ENCODE results near the gene FAF1. TPM values are rescaled to one million over a fixed set of nuclear protein-coding genes. Genes with fewer than 3 reads are reported as not detected.

FAF1 gene
- total RNA-seq, 1 experiment from 2014 or later, result 114 TPM

DNA sequence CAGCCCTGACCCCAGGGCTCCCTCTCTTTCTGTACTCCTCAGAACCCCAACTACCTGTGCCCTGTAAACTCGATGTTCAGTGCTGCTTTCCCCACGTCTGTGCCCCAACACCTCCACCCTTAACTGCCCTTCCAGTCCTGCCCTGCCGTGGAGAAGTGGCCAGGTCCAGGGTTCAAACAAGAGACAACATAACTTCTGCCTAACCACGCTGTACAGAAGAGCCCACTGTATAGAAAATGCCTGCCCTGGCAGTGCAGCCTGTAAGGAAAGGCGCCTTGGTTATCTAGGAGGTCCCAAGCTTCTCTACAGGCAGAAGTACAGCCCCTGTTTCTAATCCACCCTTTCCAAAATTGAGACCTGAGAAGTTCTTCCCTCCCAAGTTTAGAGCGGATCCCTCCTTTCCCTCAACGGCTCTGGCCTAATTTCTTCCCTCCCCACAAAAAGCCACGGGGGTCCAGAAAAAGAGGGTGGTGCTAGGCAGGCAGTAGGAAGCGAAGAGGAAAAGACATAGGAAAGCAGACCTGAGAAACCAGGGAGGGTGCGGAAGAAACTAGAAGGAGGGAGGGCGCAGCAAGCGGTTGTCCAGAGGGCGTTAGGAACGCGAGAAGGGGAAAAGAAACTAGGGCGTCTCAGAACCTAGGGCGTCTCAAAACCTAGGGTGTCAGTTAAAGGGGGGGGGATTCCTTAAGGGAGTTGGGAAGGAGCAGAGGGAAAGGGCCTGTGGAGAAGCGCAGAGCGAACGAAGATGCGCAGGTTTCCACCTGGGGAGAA lies 540.0 kb downstream of the FAF1 start:
- no peak for DNase-seq (ENCODE audit: low spot score)
- in situ Hi-C loops (cut with HindIII; ENCODE audit: low sequenced_read_pairs), result no loop called here

DNA sequence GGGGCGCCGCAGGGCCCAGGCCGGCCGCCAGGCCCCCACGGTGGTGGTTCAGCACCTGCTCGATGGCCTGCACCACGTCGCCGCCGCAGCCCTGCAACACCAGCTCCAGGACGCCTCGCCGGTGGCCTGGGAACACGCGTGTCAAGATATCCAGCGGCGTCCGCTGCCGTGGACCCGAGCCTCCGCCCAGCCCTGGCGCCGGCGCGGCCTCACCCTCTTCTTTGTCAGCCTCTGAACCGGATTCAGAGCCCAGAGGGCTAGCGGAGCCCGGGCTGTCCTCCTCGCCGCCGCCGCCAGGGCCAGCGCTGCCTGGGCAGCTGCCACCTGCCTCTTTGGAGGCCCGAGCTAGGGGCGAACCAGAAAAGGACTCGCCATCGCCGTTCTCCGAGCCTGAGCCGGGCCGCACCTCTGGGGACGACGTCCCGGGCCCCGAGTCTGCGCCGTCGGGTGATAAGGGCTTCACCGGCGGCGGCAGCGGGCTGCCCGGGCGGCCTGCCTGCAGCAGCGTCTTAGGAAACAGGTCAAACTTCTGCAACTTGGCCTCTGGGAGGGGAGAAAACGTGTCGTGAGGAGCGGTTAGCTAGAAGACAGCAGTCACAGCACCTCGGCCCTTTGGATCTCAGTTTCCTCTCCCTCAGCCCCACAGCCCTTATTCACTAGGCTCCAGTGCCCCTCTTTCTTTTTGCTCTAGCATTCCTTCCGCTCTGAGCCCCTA lies 540.7 kb downstream of the FAF1 start:
- in situ Hi-C loops (cut with HindIII; ENCODE audit: low sequenced_read_pairs), result no loop called here
- DNase-seq (ENCODE audit: low spot score), result no peak

DNA sequence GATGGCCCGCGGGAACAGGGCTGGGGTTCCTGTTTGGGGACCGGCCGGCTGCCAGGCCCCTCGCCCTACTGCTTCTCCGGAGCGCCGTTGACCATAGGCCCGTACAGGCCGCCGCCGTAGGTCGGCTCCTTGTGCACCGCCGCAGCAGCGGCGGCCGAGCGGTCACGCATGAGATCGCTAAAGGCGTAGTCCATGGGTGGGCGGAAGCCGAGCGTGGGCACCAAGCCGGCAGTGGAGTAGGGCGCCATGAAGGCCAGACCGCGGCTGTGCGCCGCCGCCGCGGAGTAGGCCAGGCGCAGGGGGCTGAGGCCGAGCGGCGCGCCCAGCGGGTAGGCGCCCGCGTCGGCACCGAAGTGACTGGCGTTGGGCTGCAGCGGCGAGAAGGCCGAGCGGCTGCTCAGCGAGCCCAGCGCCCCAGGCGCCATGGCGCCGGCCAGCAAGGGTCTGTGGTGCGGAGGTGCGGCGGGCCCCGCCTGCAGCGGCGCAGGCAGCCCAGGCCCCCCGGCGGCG lies 541.4 kb downstream of the FAF1 start:
- no peak for DNase-seq (ENCODE audit: low spot score)

DNA sequence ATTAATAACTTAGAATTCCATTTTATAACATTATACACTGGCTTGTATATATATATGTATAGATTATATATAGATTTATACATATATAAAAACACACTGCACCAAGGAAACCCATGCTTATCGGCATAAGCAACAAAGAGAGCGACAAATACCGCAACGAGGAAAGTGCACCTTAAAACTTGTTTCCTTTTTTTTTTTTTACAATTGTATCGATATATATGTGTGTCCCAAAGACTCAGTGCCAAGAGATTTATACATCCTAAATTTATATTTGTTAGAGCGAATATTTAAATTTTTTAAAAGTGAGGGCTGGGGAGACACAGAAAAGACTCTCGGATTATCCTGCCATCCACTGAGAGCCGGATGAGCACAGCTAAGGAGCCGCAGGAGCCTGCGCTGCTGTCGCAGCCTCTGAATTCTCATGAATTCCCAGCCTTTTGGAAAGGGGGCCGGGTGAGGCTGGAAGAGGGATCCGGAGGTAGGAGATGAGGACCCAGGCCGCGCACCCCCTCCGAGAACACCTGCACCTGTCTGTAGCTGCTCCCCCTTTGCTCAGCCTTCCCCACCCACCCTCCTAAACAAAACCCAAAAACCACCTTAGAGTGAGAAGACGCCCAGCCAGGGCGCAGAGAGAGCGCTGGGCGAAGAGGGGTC lies 542.0 kb downstream of the FAF1 start:
- no peak for DNase-seq (ENCODE audit: low spot score)
- in situ Hi-C loops (cut with HindIII; ENCODE audit: low sequenced_read_pairs), result no loop called here

More for the DNA sequence above, 541.4 kb downstream of the FAF1 start:
- in situ Hi-C loops (cut with HindIII; ENCODE audit: low sequenced_read_pairs), result no loop called here

DNA sequence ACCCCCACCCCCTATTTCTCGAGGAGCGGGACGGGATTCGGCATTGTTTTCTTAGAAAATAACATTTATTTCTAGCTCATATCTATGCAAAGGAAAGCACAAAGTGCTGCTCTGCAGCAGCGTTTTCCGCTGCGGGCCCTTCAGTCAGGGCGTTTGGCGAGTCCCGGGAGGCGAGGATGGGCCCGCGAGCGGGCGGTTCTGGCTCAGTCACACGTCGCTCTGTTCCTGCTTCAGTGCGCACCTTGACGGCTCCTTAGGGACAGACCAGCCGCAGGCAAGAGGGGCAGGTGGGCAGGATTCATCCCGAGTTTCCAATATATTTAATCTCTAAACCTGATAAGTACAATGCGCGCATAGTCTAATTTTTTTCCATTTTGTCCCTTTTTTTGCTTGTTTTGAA lies 542.6 kb downstream of the FAF1 start:
- in situ Hi-C loops (cut with HindIII; ENCODE audit: low sequenced_read_pairs), result no loop called here
- no peak for DNase-seq (ENCODE audit: low spot score)

DNA sequence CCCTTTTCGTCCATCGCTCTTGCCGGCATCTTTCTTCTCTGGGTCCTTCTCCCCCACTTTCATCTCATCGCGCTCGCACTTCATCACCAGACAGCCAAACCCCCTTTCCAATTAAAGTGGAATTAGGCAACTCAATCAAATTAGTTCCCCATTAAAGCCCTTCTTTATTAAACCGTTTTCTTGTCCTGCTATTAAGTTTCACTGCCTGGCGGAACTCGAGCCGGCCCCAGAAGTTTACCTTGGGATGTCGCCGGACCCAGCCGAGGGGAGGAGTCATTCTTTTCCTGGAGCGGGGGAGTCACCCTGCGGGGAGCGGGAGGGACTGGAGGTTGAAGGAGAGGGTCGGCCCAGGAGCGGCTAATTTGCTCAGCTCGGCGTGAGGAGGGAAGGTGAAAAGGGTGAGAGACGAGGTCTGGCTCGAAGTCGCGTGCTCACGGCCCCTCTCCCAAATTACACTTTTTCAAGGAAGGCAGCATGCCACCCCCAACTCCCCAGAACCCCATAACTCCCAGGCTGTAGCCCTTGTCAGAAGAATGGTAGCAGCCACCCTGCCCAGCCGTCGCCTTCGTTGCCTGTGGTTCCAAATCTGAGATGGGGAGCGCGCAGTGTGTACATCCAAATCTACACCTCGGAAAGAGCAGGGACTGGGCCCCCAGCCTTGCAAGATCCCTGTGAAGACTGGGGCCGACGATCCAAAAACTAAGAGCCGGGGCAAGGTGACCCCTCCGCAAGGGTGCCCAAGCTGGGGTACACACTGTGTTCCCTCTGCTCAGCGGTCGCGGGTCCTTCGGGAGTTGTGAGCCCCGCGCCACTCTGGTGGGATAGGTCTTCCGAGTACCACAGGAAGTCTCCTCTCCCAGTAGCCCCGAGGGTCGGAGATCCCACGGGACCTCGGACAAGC lies 543.3 kb downstream of the FAF1 start:
- in situ Hi-C loops (cut with HindIII; ENCODE audit: low sequenced_read_pairs), result no loop called here
- no peak for DNase-seq (ENCODE audit: low spot score)

DNA sequence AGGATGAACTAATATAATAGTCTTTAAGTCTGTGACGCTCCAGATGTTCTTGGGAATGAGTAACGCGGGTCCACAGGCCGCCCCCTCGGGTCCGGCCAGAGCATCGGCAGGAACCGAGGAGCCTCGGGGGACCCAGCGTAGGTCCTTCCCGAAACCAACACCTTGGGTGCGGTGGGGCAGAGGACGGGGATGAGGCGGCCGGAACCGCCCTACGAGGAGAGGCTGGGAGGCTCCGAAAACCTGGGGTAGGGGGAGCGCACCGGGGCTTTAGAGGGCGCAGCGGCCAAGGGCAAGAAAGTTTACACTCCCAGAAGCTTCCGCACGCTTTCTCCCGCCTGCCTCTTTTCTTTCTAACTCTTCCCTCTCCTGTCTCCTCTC lies 543.9 kb downstream of the FAF1 start:
- in situ Hi-C loops (cut with HindIII; ENCODE audit: low sequenced_read_pairs), result no loop called here
- no peak for DNase-seq (ENCODE audit: low spot score)

DNA sequence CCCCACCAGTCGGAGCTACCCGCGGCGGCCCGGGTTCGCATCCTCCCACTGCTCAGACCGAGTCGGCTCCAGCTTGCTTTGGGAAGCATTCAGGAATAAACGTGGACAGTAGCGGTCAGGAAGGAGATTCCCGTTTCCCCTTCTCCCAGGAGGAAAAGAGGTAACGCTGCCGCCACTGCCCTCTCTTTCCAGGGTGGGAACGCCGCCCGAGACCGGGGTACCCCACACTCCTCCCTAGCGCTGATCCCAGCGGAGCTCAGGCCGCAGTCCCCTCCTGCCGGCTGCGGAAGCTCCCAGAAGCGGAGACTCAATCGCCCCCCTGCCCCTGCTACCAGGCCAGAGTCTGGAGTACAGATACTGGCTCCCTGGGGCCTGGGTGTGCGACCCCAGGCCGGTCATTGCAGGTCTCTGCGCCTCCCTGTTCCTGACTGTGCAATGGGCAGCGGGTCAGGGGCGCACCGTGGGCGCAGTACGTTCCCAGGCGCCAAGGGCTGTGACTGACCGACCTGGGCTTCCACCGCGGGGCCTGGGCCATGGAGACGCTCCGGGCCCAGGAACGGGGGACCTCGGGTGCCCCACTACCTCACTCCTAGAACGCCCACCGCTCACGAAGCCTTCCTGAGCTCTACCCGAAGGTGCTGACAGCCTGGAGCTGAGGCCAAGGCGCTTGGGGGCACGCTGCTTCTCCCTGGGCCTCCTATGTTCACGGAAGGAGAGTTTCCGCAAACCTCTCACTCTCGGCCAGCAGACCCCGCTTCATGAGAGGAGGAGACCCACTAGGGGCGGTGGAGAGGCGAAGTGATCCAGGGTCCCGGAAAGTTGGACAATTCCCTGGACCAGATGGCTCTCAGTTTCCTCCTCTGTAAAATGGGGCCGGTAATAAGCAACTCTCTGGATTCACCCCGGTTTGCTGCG lies 544.6 kb downstream of the FAF1 start:
- in situ Hi-C loops (cut with HindIII; ENCODE audit: low sequenced_read_pairs), result no loop called here
- no peak for DNase-seq (ENCODE audit: low spot score)

DNA sequence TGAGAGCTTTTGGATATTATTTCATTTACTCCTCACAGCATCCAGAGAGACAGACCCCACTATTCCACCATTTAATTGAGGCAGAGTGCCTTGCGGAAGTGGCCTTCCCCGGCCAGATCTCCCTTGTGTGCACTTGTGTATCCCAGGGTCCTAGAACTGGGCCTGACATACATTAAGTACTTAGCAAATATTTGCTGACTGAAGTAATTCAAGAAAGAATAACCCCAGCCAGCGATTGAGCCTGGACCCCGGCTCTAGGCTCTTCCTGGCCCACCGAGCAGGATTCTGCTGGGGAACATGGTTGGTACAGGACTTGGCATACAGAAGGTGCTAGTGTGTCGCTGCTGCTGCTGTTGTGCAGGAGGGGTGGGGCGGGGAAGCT lies 545.2 kb downstream of the FAF1 start:
- in situ Hi-C loops (cut with HindIII; ENCODE audit: low sequenced_read_pairs), result no loop called here

DNA sequence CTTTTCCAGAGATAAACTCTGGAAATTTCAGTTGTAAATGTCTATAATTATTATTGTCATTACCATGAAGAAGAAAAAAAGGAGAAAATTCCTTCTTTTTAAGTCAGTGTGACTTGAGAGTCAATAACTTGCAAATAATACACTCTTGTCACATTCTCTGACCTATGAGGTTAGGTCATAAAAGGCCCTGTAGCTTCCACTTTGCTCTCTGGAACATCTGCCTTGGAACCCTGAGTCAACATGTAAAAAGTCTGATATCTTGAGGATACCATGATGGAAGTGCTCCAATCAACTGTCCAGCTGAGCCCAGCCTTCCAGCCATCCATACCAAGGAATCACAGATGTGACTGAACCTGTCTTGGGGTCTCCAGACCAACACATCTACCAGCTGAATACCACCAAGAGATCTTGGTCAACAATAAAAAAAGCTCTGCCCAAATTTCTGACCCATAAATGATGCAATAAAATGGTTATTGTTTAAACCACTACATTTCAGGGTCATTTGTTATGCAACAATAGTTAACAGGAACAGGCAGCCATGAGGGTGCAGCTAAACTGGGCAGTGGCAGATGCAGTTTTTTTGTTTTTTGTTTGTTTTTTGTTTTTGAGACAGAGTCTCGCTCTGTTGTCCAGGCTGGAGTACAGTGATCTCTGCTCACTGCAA lies 547.1 kb downstream of the FAF1 start:
- no peak for DNase-seq (ENCODE audit: low spot score)
- in situ Hi-C loops (cut with HindIII; ENCODE audit: low sequenced_read_pairs), result no loop called here

More for the DNA sequence above, 545.2 kb downstream of the FAF1 start:
- DNase-seq (ENCODE audit: low spot score), result no peak

DNA sequence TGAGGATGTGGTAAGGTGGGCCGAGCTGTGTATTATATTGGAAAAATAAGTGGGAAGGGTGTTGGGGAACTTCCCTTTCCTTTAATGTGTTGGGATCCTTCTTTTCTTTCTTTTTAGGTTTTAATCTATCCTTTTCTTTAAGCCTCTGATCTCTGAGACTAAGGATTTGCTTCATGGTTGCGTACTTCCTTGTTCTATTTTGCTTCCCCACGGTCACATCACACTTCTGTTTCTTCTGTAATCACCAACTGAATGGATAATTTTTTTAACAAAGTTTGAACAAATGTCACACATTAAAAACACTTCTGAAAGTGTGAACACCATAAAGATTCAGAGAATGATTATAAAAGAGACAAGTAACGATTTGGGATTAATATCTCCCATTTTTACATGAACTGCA lies 554.3 kb downstream of the FAF1 start:
- in situ Hi-C loops (cut with HindIII; ENCODE audit: low sequenced_read_pairs), result no loop called here
- no peak for DNase-seq (ENCODE audit: low spot score)

DNA sequence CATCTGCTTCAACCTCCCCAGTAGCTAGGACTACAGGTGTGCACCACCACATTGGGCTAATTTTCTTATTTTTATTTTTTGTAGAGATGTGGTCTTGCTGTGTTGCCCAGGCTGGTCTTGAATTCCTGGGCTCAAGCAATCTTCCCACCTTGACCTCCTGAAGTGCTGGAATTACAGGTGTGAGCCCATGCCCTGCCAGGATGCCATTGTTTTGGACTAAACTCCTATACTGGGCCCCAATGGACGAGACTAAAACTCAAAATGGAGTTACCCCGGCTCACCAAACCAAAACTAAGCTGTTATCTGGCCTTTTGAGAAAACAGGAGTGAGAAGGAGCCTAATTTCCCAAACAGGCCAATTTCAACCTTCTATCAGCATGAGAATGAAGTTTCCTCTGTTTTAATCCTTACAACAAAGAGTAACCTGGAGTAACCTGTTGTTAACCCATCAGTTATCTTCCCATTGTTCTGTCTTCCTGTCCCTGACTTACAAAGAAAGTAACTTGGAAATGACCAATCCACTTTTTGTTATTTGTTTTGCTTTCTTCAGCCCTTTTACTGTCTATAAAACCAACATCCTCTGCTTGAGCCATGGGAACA lies 566.4 kb downstream of the FAF1 start:
- in situ Hi-C loops (cut with HindIII; ENCODE audit: low sequenced_read_pairs), result no loop called here
- no peak for DNase-seq (ENCODE audit: low spot score)

Other genes with a start within 250 kb of the FAF1 start
- 98.3 and 104 TPM in 2 replicates for gene CDKN2C, start 10.0 kb upstream of the FAF1 start, total RNA-seq (2014; rRNA removed; shearing (Covaris generic))
- gene C1orf185, start 142.0 kb upstream of the FAF1 start, total RNA-seq (2014; rRNA removed; shearing (Covaris generic)), result not detected in 2 replicates